ENCODE measurements around the gene MYO3B.

Gene MYO3B

GRCh38 chr2:170404846-170405245, 226.9 kb downstream of the MYO3B start:
- H3K18ac ChIP-seq (ENCODE audit: low read length): no peak overlapping the region
- no peak overlapping the region for H3K4ac ChIP-seq (ENCODE audit: low read depth, low read length)
- no peak overlapping the region for H4K5ac ChIP-seq (ENCODE audit: low read length)
- no peak overlapping the region for H3K4me2 ChIP-seq (ENCODE audit: low read length)
- H3K9ac ChIP-seq (ENCODE audit: low read length): no peak overlapping the region
- no peak overlapping the region for H3K27ac ChIP-seq (ENCODE audit: low read depth, low read length)
- H3K4me1 ChIP-seq (ENCODE audit: control insufficient read depth, low read depth, low read length): peaks cover 2% of the 10 kb centered on the region
- H3K79me2 ChIP-seq (ENCODE audit: control insufficient read depth, insufficient read depth, low read length): no peaks in the 10 kb centered on the region
- no peak for DNase-seq
- no peak overlapping the region for H2AK5ac ChIP-seq (ENCODE audit: low read length)
- no peak overlapping the region for H3K23ac ChIP-seq (ENCODE audit: low read length)
- no peak overlapping the region for H3K56ac ChIP-seq (ENCODE audit: low read length)
- no peak overlapping the region for H4K8ac ChIP-seq (ENCODE audit: low read depth, low read length)
- no CpG with 5 or more reads among the region's 3 CpGs for WGBS (ENCODE audit: extremely low coverage, insufficient coverage, low lambda C conversion rate)
- H2BK120ac ChIP-seq (ENCODE audit: low read depth, low read length): no peak overlapping the region
- no peaks in the 10 kb centered on the region for H3K79me1 ChIP-seq (ENCODE audit: low read length)
- no peaks in the 10 kb centered on the region for H3K27me3 ChIP-seq (ENCODE audit: insufficient read depth, low read length, poor library complexity)
- no peak overlapping the region for H2BK15ac ChIP-seq (replicated peaks; ENCODE audit: low read depth)
- no peaks in the 10 kb centered on the region for H3K36me3 ChIP-seq (ENCODE audit: control insufficient read depth, insufficient read depth, low read length)
- H2BK5ac ChIP-seq (ENCODE audit: low read length): no peak overlapping the region
- H3K4me3 ChIP-seq (ENCODE audit: low read length): no peak overlapping the region

GRCh38 chr2:170405326-170405725, 227.4 kb downstream of the MYO3B start:
- H3K4me2 ChIP-seq (ENCODE audit: low read length): no peak overlapping the region
- no peak overlapping the region for H2BK120ac ChIP-seq (ENCODE audit: low read depth, low read length)
- no peak overlapping the region for H2BK5ac ChIP-seq (ENCODE audit: low read length)
- H3K4me1 ChIP-seq (ENCODE audit: control insufficient read depth, low read depth, low read length): no peaks in the 10 kb centered on the region
- H2BK15ac ChIP-seq (replicated peaks; ENCODE audit: low read depth): no peak overlapping the region
- H3K4me3 ChIP-seq (ENCODE audit: low read length): no peak overlapping the region
- no peak overlapping the region for H3K23ac ChIP-seq (ENCODE audit: low read length)
- H3K79me1 ChIP-seq (ENCODE audit: low read length): no peaks in the 10 kb centered on the region
- no peak overlapping the region for H3K56ac ChIP-seq (ENCODE audit: low read length)
- H3K4ac ChIP-seq (ENCODE audit: low read depth, low read length): no peak overlapping the region
- DNase-seq: no peak
- H3K9ac ChIP-seq (ENCODE audit: low read length): no peak overlapping the region
- no peak overlapping the region for H4K8ac ChIP-seq (ENCODE audit: low read depth, low read length)
- no peak overlapping the region for H3K18ac ChIP-seq (ENCODE audit: low read length)
- H3K27ac ChIP-seq (ENCODE audit: low read depth, low read length): no peak overlapping the region
- no peaks in the 10 kb centered on the region for H3K79me2 ChIP-seq (ENCODE audit: control insufficient read depth, insufficient read depth, low read length)
- H3K27me3 ChIP-seq (ENCODE audit: insufficient read depth, low read length, poor library complexity): no peaks in the 10 kb centered on the region
- WGBS (ENCODE audit: extremely low coverage, insufficient coverage, low lambda C conversion rate): no CpG with 5 or more reads among the region's 2 CpGs
- no peak overlapping the region for H4K5ac ChIP-seq (ENCODE audit: low read length)
- H2AK5ac ChIP-seq (ENCODE audit: low read length): no peak overlapping the region
- H3K36me3 ChIP-seq (ENCODE audit: control insufficient read depth, insufficient read depth, low read length): no peaks in the 10 kb centered on the region

DNA sequence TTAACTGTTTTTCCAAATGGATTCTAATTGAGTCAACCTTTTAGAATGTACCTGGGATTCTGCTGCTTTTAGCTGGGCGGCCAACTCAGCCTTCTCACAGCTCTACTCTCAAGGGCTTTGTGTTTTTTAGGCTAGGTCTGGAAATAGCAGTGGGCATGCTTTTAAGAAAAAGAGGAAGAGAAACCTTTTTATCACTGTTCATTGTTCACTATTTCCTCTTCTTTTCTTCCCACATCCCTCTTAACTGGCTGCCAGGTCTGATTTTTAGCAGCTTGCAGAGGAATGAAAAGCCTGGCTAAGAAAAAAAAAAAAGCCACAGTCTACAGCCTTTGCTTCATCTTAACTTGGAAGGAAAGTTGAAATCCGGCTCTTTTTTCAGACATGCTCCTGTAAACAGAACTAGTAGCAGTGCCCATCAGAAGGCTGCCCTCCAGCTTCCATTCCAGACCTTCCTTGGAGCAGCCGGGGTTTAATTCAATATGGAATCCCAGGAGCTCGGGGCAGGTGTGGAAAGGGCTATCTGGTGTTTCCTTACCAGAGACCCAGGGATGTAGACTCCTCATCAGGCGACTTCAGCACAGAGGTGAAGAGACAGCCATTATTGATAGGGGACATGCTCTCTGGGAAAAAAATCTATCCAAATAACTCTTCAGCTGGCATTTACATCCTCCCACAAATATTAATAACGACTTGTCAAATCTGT, 230.7 kb downstream of the MYO3B start:
- Histone ChIP-seq H3K23ac (ENCODE audit: low read length) (no peak overlapping the region), H3K27me3 (ENCODE audit: insufficient read depth, low read length, poor library complexity) (no peaks in the 10 kb centered on the region), H3K4ac (ENCODE audit: low read depth, low read length) (peak overlapping the region; percentile 42), H3K36me3 (ENCODE audit: control insufficient read depth, insufficient read depth, low read length) (no peaks in the 10 kb centered on the region), H3K79me2 (ENCODE audit: control insufficient read depth, insufficient read depth, low read length) (no peaks in the 10 kb centered on the region), H3K79me1 (ENCODE audit: low read length) (no peaks in the 10 kb centered on the region), H3K9ac (ENCODE audit: low read length) (no peak overlapping the region), H4K8ac (ENCODE audit: low read depth, low read length) (peak overlapping the region; percentile 86), H3K4me1 (ENCODE audit: control insufficient read depth, low read depth, low read length) (no peaks in the 10 kb centered on the region), H3K56ac (ENCODE audit: low read length) (no peak overlapping the region), H3K27ac (ENCODE audit: low read depth, low read length) (no peak overlapping the region), H4K5ac (ENCODE audit: low read length) (no peak overlapping the region), H2BK120ac (ENCODE audit: low read depth, low read length) (peak overlapping the region; percentile 29), H2AK5ac (ENCODE audit: low read length) (no peak overlapping the region), H2BK5ac (ENCODE audit: low read length) (no peak overlapping the region), H3K18ac (ENCODE audit: low read length) (peak overlapping the region; percentile 64), H3K4me2 (ENCODE audit: low read length) (no peak overlapping the region), H2BK15ac (replicated peaks; ENCODE audit: low read depth) (no peak overlapping the region), H3K4me3 (ENCODE audit: low read length) (no peak overlapping the region)
- DNase-seq: no peak
- WGBS (ENCODE audit: extremely low coverage, insufficient coverage, low lambda C conversion rate): no CpG with 5 or more reads among the region's 6 CpGs

DNA sequence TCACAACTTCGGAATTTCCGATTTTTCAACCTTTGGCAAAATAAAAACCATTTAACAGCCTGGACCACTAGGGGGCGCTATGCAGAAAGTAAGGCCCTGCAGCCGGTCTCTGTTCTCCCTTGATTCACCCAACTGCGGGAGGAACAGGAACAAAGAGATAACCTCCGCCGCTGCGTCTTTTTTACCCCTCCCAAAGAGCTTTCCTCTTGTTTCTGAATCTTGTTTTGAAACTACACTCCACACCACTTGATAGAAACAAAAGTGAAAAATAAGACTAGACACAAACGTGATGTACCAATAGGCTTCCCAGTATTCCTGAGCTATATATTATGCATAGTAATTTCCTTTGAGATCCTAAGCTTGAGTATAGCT, 231.2 kb downstream of the MYO3B start:
- no peak overlapping the region for H3K18ac ChIP-seq (ENCODE audit: low read length)
- H3K9ac ChIP-seq (ENCODE audit: low read length): no peak overlapping the region
- no peak overlapping the region for H4K5ac ChIP-seq (ENCODE audit: low read length)
- H3K56ac ChIP-seq (ENCODE audit: low read length): no peak overlapping the region
- H3K4me1 ChIP-seq (ENCODE audit: control insufficient read depth, low read depth, low read length): no peaks in the 10 kb centered on the region
- H3K79me1 ChIP-seq (ENCODE audit: low read length): no peaks in the 10 kb centered on the region
- H2BK15ac ChIP-seq (replicated peaks; ENCODE audit: low read depth): no peak overlapping the region
- H2BK120ac ChIP-seq (ENCODE audit: low read depth, low read length): no peak overlapping the region
- H4K8ac ChIP-seq (ENCODE audit: low read depth, low read length): peak overlapping the region; percentile 39
- WGBS (ENCODE audit: extremely low coverage, insufficient coverage, low lambda C conversion rate): no CpG with 5 or more reads among the region's 9 CpGs
- DNase-seq: peak; percentile 83
- H3K27me3 ChIP-seq (ENCODE audit: insufficient read depth, low read length, poor library complexity): no peaks in the 10 kb centered on the region
- H3K79me2 ChIP-seq (ENCODE audit: control insufficient read depth, insufficient read depth, low read length): no peaks in the 10 kb centered on the region
- no peak overlapping the region for H3K4me3 ChIP-seq (ENCODE audit: low read length)
- no peak overlapping the region for H2BK5ac ChIP-seq (ENCODE audit: low read length)
- no peaks in the 10 kb centered on the region for H3K36me3 ChIP-seq (ENCODE audit: control insufficient read depth, insufficient read depth, low read length)
- H3K23ac ChIP-seq (ENCODE audit: low read length): no peak overlapping the region
- H3K4me2 ChIP-seq (ENCODE audit: low read length): no peak overlapping the region
- H3K4ac ChIP-seq (ENCODE audit: low read depth, low read length): no peak overlapping the region
- no peak overlapping the region for H3K27ac ChIP-seq (ENCODE audit: low read depth, low read length)
- H2AK5ac ChIP-seq (ENCODE audit: low read length): no peak overlapping the region

DNA sequence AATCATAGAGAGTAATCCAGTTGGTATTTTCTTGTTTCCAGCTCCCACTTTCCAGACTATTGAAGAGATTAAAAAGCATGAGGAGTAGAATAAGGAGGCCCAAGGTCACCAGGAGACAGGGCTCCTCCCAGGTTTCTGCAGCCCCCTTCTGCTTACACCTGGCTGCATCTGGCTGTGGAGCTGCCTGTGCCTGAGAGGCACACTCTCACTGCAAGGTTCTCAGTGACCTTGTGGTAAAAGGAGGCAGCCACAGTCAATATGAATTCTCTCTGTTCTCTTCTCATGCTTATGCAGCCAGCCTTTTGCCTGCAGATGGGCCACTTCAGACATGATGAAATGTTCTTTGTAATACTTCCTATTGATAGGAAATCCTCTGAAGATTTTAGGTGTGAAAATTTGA, 233.7 kb downstream of the MYO3B start:
- H3K36me3 ChIP-seq (ENCODE audit: control insufficient read depth, insufficient read depth, low read length): no peaks in the 10 kb centered on the region
- no peak overlapping the region for H3K4me3 ChIP-seq (ENCODE audit: low read length)
- no peak overlapping the region for H2BK5ac ChIP-seq (ENCODE audit: low read length)
- no peaks in the 10 kb centered on the region for H3K79me2 ChIP-seq (ENCODE audit: control insufficient read depth, insufficient read depth, low read length)
- no peak overlapping the region for H3K4me2 ChIP-seq (ENCODE audit: low read length)
- no peaks in the 10 kb centered on the region for H3K27me3 ChIP-seq (ENCODE audit: insufficient read depth, low read length, poor library complexity)
- H4K5ac ChIP-seq (ENCODE audit: low read length): no peak overlapping the region
- no peak overlapping the region for H4K8ac ChIP-seq (ENCODE audit: low read depth, low read length)
- H3K79me1 ChIP-seq (ENCODE audit: low read length): no peaks in the 10 kb centered on the region
- no peak overlapping the region for H3K27ac ChIP-seq (ENCODE audit: low read depth, low read length)
- H3K18ac ChIP-seq (ENCODE audit: low read length): no peak overlapping the region
- no peak overlapping the region for H3K4ac ChIP-seq (ENCODE audit: low read depth, low read length)
- no peak overlapping the region for H3K56ac ChIP-seq (ENCODE audit: low read length)
- H3K4me1 ChIP-seq (ENCODE audit: control insufficient read depth, low read depth, low read length): no peaks in the 10 kb centered on the region
- H2BK15ac ChIP-seq (replicated peaks; ENCODE audit: low read depth): no peak overlapping the region
- no peak overlapping the region for H3K9ac ChIP-seq (ENCODE audit: low read length)
- no peak for DNase-seq
- H2AK5ac ChIP-seq (ENCODE audit: low read length): no peak overlapping the region
- H3K23ac ChIP-seq (ENCODE audit: low read length): no peak overlapping the region
- no peak overlapping the region for H2BK120ac ChIP-seq (ENCODE audit: low read depth, low read length)
